Measurements from ENCODE around the gene NDP.

The NDP gene

DNA sequence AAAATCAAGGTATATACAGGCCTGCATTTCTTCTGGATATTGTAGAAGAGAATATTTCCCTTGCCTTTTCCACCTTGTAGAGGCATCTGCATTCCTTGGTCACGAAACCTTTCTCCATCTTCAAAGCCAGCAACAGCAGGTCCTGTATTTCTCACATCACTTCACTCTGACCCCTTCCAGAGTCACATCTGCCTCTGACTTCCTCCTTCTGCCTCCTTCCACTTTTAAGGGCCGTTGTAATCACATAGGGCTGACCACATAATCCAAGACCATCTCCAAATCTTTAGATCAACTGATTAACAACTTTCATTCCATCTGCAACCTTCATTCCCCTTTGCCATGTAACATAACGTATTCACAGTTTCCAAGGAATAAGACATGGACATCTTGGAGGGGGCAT lies 38.3 kb upstream of the NDP start:
- TF ChIP-seq, protein P1, sequence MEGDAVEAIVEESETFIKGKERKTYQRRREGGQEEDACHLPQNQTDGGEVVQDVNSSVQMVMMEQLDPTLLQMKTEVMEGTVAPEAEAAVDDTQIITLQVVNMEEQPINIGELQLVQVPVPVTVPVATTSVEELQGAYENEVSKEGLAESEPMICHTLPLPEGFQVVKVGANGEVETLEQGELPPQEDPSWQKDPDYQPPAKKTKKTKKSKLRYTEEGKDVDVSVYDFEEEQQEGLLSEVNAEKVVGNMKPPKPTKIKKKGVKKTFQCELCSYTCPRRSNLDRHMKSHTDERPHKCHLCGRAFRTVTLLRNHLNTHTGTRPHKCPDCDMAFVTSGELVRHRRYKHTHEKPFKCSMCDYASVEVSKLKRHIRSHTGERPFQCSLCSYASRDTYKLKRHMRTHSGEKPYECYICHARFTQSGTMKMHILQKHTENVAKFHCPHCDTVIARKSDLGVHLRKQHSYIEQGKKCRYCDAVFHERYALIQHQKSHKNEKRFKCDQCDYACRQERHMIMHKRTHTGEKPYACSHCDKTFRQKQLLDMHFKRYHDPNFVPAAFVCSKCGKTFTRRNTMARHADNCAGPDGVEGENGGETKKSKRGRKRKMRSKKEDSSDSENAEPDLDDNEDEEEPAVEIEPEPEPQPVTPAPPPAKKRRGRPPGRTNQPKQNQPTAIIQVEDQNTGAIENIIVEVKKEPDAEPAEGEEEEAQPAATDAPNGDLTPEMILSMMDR (IDR thresholded peaks at IDR 0.05; ENCODE audit: low read depth, low read length), result no peak
- H3K4me3 ChIP-seq (ENCODE audit: low read depth, low read length), result no peak overlapping the region

DNA sequence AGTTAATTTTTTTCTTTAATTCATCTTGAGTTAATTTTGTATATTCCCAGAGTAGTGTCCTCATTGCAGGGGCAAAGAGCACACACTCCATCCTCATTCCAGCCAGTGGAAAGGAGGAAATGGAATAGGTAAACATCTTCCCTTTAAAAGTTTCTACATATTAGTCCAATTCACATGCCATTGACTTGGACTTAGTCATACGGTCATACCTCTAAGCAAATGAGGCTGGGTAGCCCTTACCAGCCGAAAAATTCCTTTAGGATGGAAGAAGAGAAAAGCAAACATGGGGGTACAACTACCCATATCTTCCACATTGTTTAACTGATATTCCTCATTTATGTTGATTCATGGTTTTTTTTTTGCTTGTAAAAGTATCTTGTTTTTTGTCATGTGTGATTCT lies 37.4 kb upstream of the NDP start:
- no peak overlapping the region for H3K4me3 ChIP-seq (ENCODE audit: low read depth, low read length)
- TF ChIP-seq, protein P1 (IDR thresholded peaks at IDR 0.05; ENCODE audit: low read depth, low read length), result no peak

DNA sequence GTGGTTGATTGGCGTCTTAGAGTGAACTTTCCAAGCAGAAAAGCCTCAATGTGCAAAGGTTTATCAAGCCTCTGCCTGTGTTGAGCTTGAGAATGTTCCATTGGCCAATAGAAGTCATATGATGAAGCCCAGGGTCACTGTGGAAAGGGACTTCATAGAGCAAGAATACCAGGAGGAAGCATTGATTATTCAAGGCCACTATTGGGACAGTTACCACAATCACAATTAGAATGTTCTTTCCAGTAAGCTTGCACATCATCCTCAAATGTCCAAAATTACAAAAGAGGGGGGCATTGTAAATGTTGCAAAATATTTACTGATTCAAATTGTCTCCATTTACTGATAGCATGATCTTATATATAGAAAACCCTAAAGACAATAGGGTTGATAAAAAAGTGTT lies 32.9 kb upstream of the NDP start:
- TF ChIP-seq, protein P1 (IDR thresholded peaks at IDR 0.05; ENCODE audit: low read depth, low read length), result no peak
- no peak overlapping the region for H3K4me3 ChIP-seq (ENCODE audit: low read depth, low read length)

DNA sequence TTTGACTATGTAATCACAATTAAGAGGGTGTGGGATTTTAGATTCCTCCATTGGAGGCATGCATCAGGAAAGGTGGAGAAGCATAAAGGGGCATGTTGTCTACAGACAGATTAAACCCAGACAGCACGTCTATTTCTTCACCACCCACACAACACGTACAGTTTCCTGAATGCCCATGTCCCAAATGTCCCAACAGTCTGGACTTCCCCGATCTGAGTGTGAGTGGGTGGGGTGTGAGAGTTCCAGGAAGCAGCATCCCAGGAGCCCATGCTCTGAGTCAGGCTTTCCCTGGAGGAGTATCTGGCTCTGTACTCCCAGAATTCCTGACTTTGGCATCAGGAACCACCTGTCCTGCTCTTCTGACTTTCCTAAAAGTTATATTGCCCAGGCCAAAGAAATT lies 30.8 kb upstream of the NDP start:
- TF ChIP-seq, protein P1 (IDR thresholded peaks at IDR 0.05; ENCODE audit: low read depth, low read length), result no peak

DNA sequence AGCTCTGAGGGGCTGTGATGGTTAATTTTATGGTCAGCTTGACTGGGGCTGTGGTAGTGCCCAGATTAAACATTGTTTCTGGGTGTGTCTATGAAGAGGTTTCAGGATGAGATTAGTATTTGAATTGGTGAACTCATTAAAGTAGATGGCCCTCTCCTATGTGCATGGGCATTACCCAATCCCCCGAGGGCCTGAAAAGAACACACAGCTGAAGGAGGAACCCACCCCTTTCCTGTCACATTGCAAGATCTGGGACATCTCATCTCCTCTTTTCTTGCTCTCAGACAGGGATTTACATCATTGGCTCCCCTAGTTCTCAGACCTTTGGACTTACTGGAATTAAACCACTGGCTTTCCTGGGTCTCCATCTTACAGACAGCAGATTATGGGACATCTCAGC lies 29.4 kb upstream of the NDP start:
- no peak overlapping the region for H3K4me3 ChIP-seq (ENCODE audit: low read depth, low read length)
- TF ChIP-seq, protein P1 (IDR thresholded peaks at IDR 0.05; ENCODE audit: low read depth, low read length), result no peak

More for the DNA sequence above, 30.8 kb upstream of the NDP start:
- no peak overlapping the region for H3K4me3 ChIP-seq (ENCODE audit: low read depth, low read length)

DNA sequence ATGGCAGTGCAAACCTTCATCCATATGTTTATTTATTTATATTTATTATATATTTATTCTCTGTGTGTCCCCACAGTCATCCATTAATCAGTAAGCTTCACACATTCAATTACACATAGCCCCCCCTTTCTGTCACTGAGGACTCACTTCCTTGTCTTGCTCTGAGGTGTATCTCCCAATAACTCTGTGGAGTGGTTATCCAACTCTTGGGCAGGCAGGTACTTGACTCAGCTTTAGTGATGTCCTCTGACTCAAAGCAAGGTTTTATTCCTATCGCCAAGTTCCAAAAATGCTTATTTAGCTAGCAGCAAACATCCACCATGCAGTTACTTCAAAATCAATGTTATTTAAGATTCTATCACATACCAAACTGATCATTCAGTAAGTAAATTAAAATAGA lies 25.2 kb upstream of the NDP start:
- H3K4me3 ChIP-seq (ENCODE audit: low read depth, low read length), result no peak overlapping the region
- TF ChIP-seq, protein P1 (IDR thresholded peaks at IDR 0.05; ENCODE audit: low read depth, low read length), result no peak

DNA sequence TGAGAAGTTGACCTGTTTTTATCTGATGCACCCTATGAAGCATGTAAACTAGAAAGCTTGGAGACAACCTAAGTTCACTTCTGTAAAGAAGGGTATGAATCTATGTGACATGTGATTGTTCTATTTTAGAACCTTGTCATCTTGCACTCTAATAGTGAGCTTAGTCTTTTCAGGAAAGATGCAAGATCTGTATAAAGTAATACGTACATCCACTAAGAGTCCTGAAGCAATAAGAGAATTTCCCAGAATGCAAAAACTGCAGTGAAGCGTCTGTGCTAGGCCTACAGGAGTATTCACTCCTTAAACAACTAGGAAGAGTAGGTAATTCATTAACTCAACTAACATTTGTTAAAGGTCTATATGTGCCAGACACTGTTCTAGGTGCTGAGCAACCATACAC lies 23.3 kb upstream of the NDP start:
- TF ChIP-seq, protein P1 (IDR thresholded peaks at IDR 0.05; ENCODE audit: low read depth, low read length), result no peak
- no peak overlapping the region for H3K4me3 ChIP-seq (ENCODE audit: low read depth, low read length)

Measured in WI38 (cell line).